HepG2 (cell line): ENCODE measurements around the gene AQP6. TPM values are rescaled to one million over a fixed set of nuclear protein-coding genes. Genes with fewer than 3 reads are reported as not detected.

Experiments
- AGO2 ChIP-seq: fragments of 200-400 bp; formaldehyde crosslinking; optimal IDR thresholded peaks from 2 replicates; pipeline ENCODE3; 2017; ENCODE audit warnings: mild to moderate bottlenecking, low read depth, low read length, moderate library complexity
- CHD4 ChIP-seq: fragments of 200-600 bp; sonication (generic); IDR thresholded peaks from 2 replicates; pipeline ENCODE4 v1.7.0; 2017; ENCODE audit warnings: mild to moderate bottlenecking, low read length, borderline replicate concordance
- CSRNP2 ChIP-seq: sonication (generic); formaldehyde crosslinking; conservative IDR thresholded peaks from 2 replicates; pipeline ENCODE4 v1.8.0; 2022; ENCODE audit warnings: low read depth, missing genetic modification reagents
- ESRRA ChIP-seq: sonication (generic); formaldehyde crosslinking; IDR thresholded peaks from 2 replicates; pipeline ENCODE4 v1.5.1; 2020; ENCODE audit warnings: mild to moderate bottlenecking, low read depth, missing genetic modification reagents
- FOXK2 ChIP-seq: fragments of 450-650 bp; IDR thresholded peaks from 2 replicates; pipeline ENCODE4 v1.6.1; 2016
- HMGXB4 ChIP-seq, 2 experiments: sonication (generic) in 1 of 2; formaldehyde crosslinking in 1 of 2; IDR thresholded peaks; 2 replicates each; pipeline versions ENCODE4 v1.4.0 to v1.6.1; 2018 to 2020; ENCODE audit warnings: missing genetic modification reagents in 2 of 2, borderline replicate concordance in 1 of 2, low read depth in 1 of 2, mild to moderate bottlenecking in 1 of 2, missing biosample characterization in 1 of 2
- HNF1B ChIP-seq: sonication (generic); formaldehyde crosslinking; IDR thresholded peaks from 2 replicates; pipeline ENCODE4 v1.5.1; 2020; ENCODE audit warnings: mild to moderate bottlenecking, moderate library complexity, missing genetic modification reagents
- ISL2 ChIP-seq: sonication (generic); formaldehyde crosslinking; IDR thresholded peaks from 2 replicates; pipeline ENCODE4 v1.5.0; 2020; ENCODE audit warnings: missing genetic modification reagents
- MTERF4 ChIP-seq: sonication (generic); formaldehyde crosslinking; IDR thresholded peaks from 2 replicates; pipeline ENCODE4 v1.8.0; 2023; ENCODE audit warnings: mild to moderate bottlenecking, missing genetic modification reagents
- ZFP36 ChIP-seq: fragments of 150-350 bp; IDR thresholded peaks from 2 replicates; pipeline ENCODE4 v1.6.1; 2018; ENCODE audit warnings: borderline replicate concordance, low read length, low read depth; ENCODE audit not compliant: partially characterized antibody
- ZNF777 ChIP-seq: sonication (generic); formaldehyde crosslinking; IDR thresholded peaks from 2 replicates; pipeline ENCODE4 v1.4.0; 2020; ENCODE audit warnings: missing genetic modification reagents
- ZNF788 ChIP-seq: sonication (generic); formaldehyde crosslinking; IDR thresholded peaks from 2 replicates; pipeline ENCODE4 v1.5.0; 2020; ENCODE audit warnings: mild to moderate bottlenecking, missing genetic modification reagents, borderline replicate concordance
- polyA plus RNA-seq, 8 experiments: library from polyadenylated mRNA; depleted of rRNA in 3 of 8; stranded (reverse) in 7 of 8; unstranded in 1 of 8; fragments of >200 nt; fragmentation: Illumina TruSeq in 4 of 8; extraction: Trizol in 4 of 8; gene quantifications; 2 replicates each; pipeline versions ENCODE4 v1.2.1 to v1.2.3, GENCODE V29; 2011 to 2016; ENCODE audit warnings: low read depth in 4 of 8, missing spikeins in 1 of 8, mixed read lengths in 1 of 8; ENCODE audit not compliant: insufficient read depth in 1 of 8
- total RNA-seq, 5 experiments: library from RNA; depleted of rRNA; stranded (reverse); fragments of >200 nt; fragmentation: Illumina TruSeq; extraction: Trizol; gene quantifications; 2 replicates each; pipeline ENCODE4 v1.2.3, GENCODE V29; 2016; ENCODE audit warnings: low read depth in 1 of 5
- TF ChIP-seq, protein P1 (sequence below): sonication (generic); formaldehyde crosslinking; IDR thresholded peaks from 2 replicates; pipeline ENCODE4 v1.9.0; 2022; ENCODE audit warnings: missing genetic modification reagents, mild to moderate bottlenecking, borderline replicate concordance
- TF ChIP-seq, protein P2 (sequence below): sonication (generic); formaldehyde crosslinking; IDR thresholded peaks from 2 replicates; pipeline ENCODE4 v1.4.0; 2020; ENCODE audit warnings: missing genetic modification reagents, borderline replicate concordance
- TF ChIP-seq, protein P3 (sequence below), 2 experiments: fragments of 450-650 bp in 1 of 2; sonication (generic) in 1 of 2; formaldehyde crosslinking; IDR thresholded peaks; 2 replicates each; pipeline versions ENCODE4 v1.5.0 to v1.8.0; 2020 to 2022; ENCODE audit warnings: mild to moderate bottlenecking in 1 of 2, missing genetic modification reagents in 1 of 2

Gene AQP6
- total and polyA plus RNA-seq, 2 of the 13 experiments (the other 11 are each of a cell fraction or from before 2014, with no cell fraction given) = 0.32 to 1.3 TPM

DNA sequence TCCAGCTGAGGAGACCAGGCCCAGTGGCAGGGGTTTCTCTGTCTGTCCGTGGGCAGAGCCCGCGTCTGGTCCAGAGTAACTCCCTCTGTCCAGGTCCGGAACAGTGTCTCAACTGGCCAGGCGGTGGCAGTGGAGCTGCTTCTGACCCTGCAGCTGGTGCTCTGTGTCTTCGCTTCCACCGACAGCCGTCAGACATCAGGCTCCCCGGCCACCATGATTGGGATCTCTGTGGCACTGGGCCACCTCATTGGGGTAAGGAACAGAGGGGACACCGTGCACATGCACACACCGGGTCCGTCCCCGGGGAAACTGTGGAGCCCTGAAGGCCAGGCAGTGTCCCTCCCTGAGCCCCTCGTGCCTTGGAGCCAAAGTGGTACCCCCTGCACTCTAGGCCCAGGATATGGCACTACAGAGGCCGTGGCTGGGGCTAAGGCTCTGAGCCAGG is 1.5 kb downstream of the AQP6 start (continued):
- peak; percentile 52 to 66; a peak in 2 of 4 replicates for TF ChIP-seq HMGXB4 (CRISPR knock-in tag; IDR thresholded peaks at IDR 0.05; ENCODE audit: borderline replicate concordance in 1 of 2, low read depth in 1 of 2)
- TF ChIP-seq HNF1B = peak; percentile 19; the same call in 1 of the 2 replicates
- TF ChIP-seq CHD4 = no peak
- peak; percentile 41; the same call in 1 of the 2 replicates for TF ChIP-seq ZNF777 (CRISPR knock-in tag)
- TF ChIP-seq, protein P1, sequence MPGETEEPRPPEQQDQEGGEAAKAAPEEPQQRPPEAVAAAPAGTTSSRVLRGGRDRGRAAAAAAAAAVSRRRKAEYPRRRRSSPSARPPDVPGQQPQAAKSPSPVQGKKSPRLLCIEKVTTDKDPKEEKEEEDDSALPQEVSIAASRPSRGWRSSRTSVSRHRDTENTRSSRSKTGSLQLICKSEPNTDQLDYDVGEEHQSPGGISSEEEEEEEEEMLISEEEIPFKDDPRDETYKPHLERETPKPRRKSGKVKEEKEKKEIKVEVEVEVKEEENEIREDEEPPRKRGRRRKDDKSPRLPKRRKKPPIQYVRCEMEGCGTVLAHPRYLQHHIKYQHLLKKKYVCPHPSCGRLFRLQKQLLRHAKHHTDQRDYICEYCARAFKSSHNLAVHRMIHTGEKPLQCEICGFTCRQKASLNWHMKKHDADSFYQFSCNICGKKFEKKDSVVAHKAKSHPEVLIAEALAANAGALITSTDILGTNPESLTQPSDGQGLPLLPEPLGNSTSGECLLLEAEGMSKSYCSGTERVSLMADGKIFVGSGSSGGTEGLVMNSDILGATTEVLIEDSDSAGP (CRISPR knock-in tag) = peak; percentile 57; the same call in 1 of the 2 replicates
- TF ChIP-seq, protein P2, sequence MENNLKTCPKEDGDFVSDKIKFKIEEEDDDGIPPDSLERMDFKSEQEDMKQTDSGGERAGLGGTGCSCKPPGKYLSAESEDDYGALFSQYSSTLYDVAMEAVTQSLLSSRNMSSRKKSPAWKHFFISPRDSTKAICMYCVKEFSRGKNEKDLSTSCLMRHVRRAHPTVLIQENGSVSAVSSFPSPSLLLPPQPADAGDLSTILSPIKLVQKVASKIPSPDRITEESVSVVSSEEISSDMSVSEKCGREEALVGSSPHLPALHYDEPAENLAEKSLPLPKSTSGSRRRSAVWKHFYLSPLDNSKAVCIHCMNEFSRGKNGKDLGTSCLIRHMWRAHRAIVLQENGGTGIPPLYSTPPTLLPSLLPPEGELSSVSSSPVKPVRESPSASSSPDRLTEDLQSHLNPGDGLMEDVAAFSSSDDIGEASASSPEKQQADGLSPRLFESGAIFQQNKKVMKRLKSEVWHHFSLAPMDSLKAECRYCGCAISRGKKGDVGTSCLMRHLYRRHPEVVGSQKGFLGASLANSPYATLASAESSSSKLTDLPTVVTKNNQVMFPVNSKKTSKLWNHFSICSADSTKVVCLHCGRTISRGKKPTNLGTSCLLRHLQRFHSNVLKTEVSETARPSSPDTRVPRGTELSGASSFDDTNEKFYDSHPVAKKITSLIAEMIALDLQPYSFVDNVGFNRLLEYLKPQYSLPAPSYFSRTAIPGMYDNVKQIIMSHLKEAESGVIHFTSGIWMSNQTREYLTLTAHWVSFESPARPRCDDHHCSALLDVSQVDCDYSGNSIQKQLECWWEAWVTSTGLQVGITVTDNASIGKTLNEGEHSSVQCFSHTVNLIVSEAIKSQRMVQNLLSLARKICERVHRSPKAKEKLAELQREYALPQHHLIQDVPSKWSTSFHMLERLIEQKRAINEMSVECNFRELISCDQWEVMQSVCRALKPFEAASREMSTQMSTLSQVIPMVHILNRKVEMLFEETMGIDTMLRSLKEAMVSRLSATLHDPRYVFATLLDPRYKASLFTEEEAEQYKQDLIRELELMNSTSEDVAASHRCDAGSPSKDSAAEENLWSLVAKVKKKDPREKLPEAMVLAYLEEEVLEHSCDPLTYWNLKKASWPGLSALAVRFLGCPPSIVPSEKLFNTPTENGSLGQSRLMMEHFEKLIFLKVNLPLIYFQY (CRISPR knock-in tag) = no peak
- no peak for TF ChIP-seq CSRNP2 (CRISPR knock-in tag)
- no peak for TF ChIP-seq FOXK2
- no peak for TF ChIP-seq ISL2 (CRISPR knock-in tag)
- TF ChIP-seq MTERF4 (CRISPR knock-in tag) = no peak
- TF ChIP-seq, protein P3, sequence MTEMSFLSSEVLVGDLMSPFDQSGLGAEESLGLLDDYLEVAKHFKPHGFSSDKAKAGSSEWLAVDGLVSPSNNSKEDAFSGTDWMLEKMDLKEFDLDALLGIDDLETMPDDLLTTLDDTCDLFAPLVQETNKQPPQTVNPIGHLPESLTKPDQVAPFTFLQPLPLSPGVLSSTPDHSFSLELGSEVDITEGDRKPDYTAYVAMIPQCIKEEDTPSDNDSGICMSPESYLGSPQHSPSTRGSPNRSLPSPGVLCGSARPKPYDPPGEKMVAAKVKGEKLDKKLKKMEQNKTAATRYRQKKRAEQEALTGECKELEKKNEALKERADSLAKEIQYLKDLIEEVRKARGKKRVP (CRISPR knock-in tag; IDR thresholded peaks at IDR 0.05) = no peak
- peak; percentile 35; the same call in 1 of the 2 replicates for TF ChIP-seq ZNF788 (CRISPR knock-in tag)
- TF ChIP-seq ZFP36 = no peak
- no peak for TF ChIP-seq ESRRA (CRISPR knock-in tag)
- no peak for TF ChIP-seq AGO2
